ENCODE data around the gene IRGC. TPM values are rescaled to one million over a fixed set of nuclear protein-coding genes. Genes with fewer than 3 reads are reported as not detected.

IRGC gene
- total RNA-seq, 1 donor from 2014 or later = not detected

GRCh38 chr19:43688059-43688701, 27.7 kb upstream of the IRGC start:
- DNase-seq (ENCODE audit: low spot score) = no peak
- intact Hi-C loops (cut with DNase I) = no loop called here

GRCh38 chr19:43690444-43690843, 25.4 kb upstream of the IRGC start:
- intact Hi-C loops (cut with DNase I) = no loop called here
- no peak for ATAC-seq
- DNase-seq (ENCODE audit: low spot score) = no peak

More at GRCh38 chr19:43688059-43688701, 27.7 kb upstream of the IRGC start:
- ATAC-seq = no peak

GRCh38 chr19:43690890-43691289, 25.0 kb upstream of the IRGC start:
- no peak for ATAC-seq
- no peak for DNase-seq (ENCODE audit: low spot score)
- intact Hi-C loops (cut with DNase I) = no loop called here

- ATAC-seq = no peak
- no peak for DNase-seq (ENCODE audit: low spot score)
- intact Hi-C loops (cut with DNase I) = no loop called here
These were observed 24.1 kb upstream of the IRGC start for GRCh38 chr19:43691755-43692154.

GRCh38 chr19:43692385-43692784, 23.5 kb upstream of the IRGC start:
- ATAC-seq (no peak), DNase-seq (ENCODE audit: low spot score) (no peak)
- intact Hi-C loops (cut with DNase I) = no loop called here

- no peak for DNase-seq (ENCODE audit: low spot score)
- no peak for ATAC-seq
- intact Hi-C loops (cut with DNase I) = no loop called here
These were observed 23.0 kb upstream of the IRGC start for GRCh38 chr19:43692877-43693276.

GRCh38 chr19:43694553-43694952, 21.3 kb upstream of the IRGC start:
- no peak for DNase-seq (ENCODE audit: low spot score)
- intact Hi-C loops (cut with DNase I) = no loop called here
- ATAC-seq = no peak

- ATAC-seq (no peak), DNase-seq (ENCODE audit: low spot score) (no peak)
- intact Hi-C loops (cut with DNase I) = no loop called here
These were observed 19.7 kb upstream of the IRGC start for GRCh38 chr19:43695985-43696704.

- intact Hi-C loops (cut with DNase I) = no loop called here
- DNase-seq (ENCODE audit: low spot score) (no peak), ATAC-seq (no peak)
These were observed 18.6 kb upstream of the IRGC start for GRCh38 chr19:43697295-43697694.

- DNase-seq (ENCODE audit: low spot score) (peak; percentile 63), ATAC-seq (peak; percentile 29)
- intact Hi-C loops (cut with DNase I) = no loop called here
These were observed 16.1 kb upstream of the IRGC start for GRCh38 chr19:43699506-43700394.

- intact Hi-C loops (cut with DNase I) = no loop called here
- peak; percentile 70 for DNase-seq (ENCODE audit: low spot score)
- ATAC-seq = peak; percentile 81
These were observed 15.4 kb upstream of the IRGC start for GRCh38 chr19:43700395-43701000.

- DNase-seq (ENCODE audit: low spot score) = no peak
- no peak for ATAC-seq
- intact Hi-C loops (cut with DNase I) = no loop called here
These were observed 11.7 kb upstream of the IRGC start for GRCh38 chr19:43704002-43704705.

- ATAC-seq = no peak
- intact Hi-C loops (cut with DNase I) = no loop called here
- no peak for DNase-seq (ENCODE audit: low spot score)
These were observed 10.1 kb upstream of the IRGC start for GRCh38 chr19:43705729-43706128.

GRCh38 chr19:43707158-43707712, 8.6 kb upstream of the IRGC start:
- intact Hi-C loops (cut with DNase I) = no loop called here
- DNase-seq (ENCODE audit: low spot score) (no peak), ATAC-seq (no peak)

- DNase-seq (ENCODE audit: low spot score) (no peak), ATAC-seq (no peak)
- intact Hi-C loops (cut with DNase I) = no loop called here
These were observed 7.2 kb upstream of the IRGC start for GRCh38 chr19:43708716-43709115.

- intact Hi-C loops (cut with DNase I) = no loop called here
- DNase-seq (ENCODE audit: low spot score) = no peak
- no peak for ATAC-seq
These were observed 4.0 kb upstream of the IRGC start for GRCh38 chr19:43711751-43712355.

- no peak for ATAC-seq
These were observed 2.7 kb upstream of the IRGC start for GRCh38 chr19:43713208-43713607.

More at GRCh38 chr19:43713208-43713607, 2.7 kb upstream of the IRGC start:
- no peak for DNase-seq (ENCODE audit: low spot score)
- intact Hi-C loops (cut with DNase I) = no loop called here

Measured in sciatic nerve (tissue), 2 donors.